PC-3 (cell line): ENCODE measurements around the gene ZCCHC7.

ENCODE experiments used
- EZH2 ChIP-seq: fragments of 300-600 bp; sonication (generic); IDR thresholded peaks from one replicate; pipeline ENCODE4 v1.6.1; 2017; ENCODE audit warnings: antibody characterized with exemption, mild to moderate bottlenecking, low read length; ENCODE audit not compliant: unreplicated experiment
- TF ChIP-seq, protein P1 (sequence below): fragments of 300-600 bp; sonication (generic); conservative IDR thresholded peaks from 2 replicates; pipeline ENCODE4 v1.5.1; 2017; ENCODE audit warnings: antibody characterized with exemption, low read depth, mild to moderate bottlenecking, low read length

DNA sequence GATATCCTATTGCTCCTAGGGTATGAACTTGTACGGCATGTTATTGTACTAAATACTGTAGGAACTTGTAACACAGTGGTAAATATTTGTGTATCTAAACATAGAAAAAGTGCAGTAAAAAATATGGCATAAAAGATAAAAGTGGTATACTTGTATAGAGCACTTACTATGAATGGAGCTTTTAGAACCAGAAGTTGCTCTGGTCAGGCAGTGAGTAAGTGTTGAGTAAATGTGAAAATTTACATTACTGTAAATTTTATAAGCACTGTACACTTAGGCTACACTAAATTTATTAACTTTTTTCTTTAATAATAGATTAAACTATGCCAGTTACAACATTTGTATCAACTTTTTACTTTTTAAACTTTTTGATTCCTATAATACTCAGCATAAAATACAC, 109.1 kb downstream of the ZCCHC7 start:
- TF ChIP-seq, protein P1, sequence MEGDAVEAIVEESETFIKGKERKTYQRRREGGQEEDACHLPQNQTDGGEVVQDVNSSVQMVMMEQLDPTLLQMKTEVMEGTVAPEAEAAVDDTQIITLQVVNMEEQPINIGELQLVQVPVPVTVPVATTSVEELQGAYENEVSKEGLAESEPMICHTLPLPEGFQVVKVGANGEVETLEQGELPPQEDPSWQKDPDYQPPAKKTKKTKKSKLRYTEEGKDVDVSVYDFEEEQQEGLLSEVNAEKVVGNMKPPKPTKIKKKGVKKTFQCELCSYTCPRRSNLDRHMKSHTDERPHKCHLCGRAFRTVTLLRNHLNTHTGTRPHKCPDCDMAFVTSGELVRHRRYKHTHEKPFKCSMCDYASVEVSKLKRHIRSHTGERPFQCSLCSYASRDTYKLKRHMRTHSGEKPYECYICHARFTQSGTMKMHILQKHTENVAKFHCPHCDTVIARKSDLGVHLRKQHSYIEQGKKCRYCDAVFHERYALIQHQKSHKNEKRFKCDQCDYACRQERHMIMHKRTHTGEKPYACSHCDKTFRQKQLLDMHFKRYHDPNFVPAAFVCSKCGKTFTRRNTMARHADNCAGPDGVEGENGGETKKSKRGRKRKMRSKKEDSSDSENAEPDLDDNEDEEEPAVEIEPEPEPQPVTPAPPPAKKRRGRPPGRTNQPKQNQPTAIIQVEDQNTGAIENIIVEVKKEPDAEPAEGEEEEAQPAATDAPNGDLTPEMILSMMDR = no peak
- no peak for TF ChIP-seq EZH2
